Hepatocyte (in vitro differentiated cells): ENCODE results near the gene GAS2. TPM values are rescaled to one million over a fixed set of nuclear protein-coding genes. Genes with fewer than 3 reads are reported as not detected.

Experiments
- DNase-seq: peaks from one replicate; pipeline ENCODE4 v3.0.0-alpha.2; 2016; ENCODE audit warnings: low spot score
- H2AFZ ChIP-seq: fragments of 200-600 bp; sonication (generic); 2 replicates; pipeline ENCODE4 v1.6.0; 2016; ENCODE audit warnings: antibody characterized with exemption, mild to moderate bottlenecking
- H3K27ac ChIP-seq: fragments of 200-600 bp; sonication (generic); 2 replicates; pipeline ENCODE4 v1.5.1; 2016; ENCODE audit warnings: mild to moderate bottlenecking
- H3K27me3 ChIP-seq: fragments of 200-600 bp; sonication (generic); 2 replicates; pipeline ENCODE4 v1.6.1; 2016
- H3K36me3 ChIP-seq: fragments of 200-600 bp; sonication (generic); replicated peaks from 2 replicates; pipeline ENCODE4 v1.5.1; 2016; ENCODE audit warnings: low read depth; ENCODE audit not compliant: insufficient read depth
- H3K4me1 ChIP-seq: fragments of 200-600 bp; sonication (generic); 2 replicates; pipeline ENCODE4 v1.5.1; 2016; ENCODE audit warnings: mild to moderate bottlenecking, moderate library complexity; ENCODE audit not compliant: insufficient read depth
- H3K4me2 ChIP-seq: fragments of 200-600 bp; sonication (generic); 2 replicates; pipeline ENCODE4 v1.6.0; 2016
- H3K4me3 ChIP-seq: fragments of 200-600 bp; sonication (generic); 2 replicates; pipeline ENCODE4 v1.5.1; 2016; ENCODE audit warnings: mild to moderate bottlenecking
- H3K79me2 ChIP-seq: fragments of 200-600 bp; sonication (generic); 2 replicates; pipeline ENCODE4 v1.6.0; 2017; ENCODE audit warnings: mild to moderate bottlenecking
- H3K9me2 ChIP-seq: fragments of 200-600 bp; sonication (generic); replicated peaks from 2 replicates; pipeline ENCODE4 v1.6.0; 2017; ENCODE audit warnings: mild to moderate bottlenecking; ENCODE audit not compliant: insufficient read depth
- H3K9me3 ChIP-seq: fragments of 200-600 bp; sonication (generic); 2 replicates; pipeline ENCODE4 v1.5.1; 2016; ENCODE audit warnings: low read depth, mild to moderate bottlenecking
- H4K20me1 ChIP-seq: fragments of 200-600 bp; sonication (generic); 2 replicates; pipeline ENCODE4 v1.6.0; 2016; ENCODE audit warnings: mild to moderate bottlenecking; ENCODE audit not compliant: insufficient read depth, poor library complexity, severe bottlenecking
- EZH2 ChIP-seq: fragments of 200-600 bp; sonication (generic); IDR thresholded peaks from 2 replicates; pipeline ENCODE4 v1.6.1; 2016; ENCODE audit warnings: antibody characterized with exemption, mild to moderate bottlenecking, borderline replicate concordance
- EZH2phosphoT487 ChIP-seq: fragments of 200-600 bp; sonication (generic); IDR thresholded peaks from one replicate; pipeline ENCODE4 v1.6.1; 2018; ENCODE audit warnings: antibody characterized with exemption, mild to moderate bottlenecking, low read depth, moderate library complexity; ENCODE audit not compliant: unreplicated experiment, severe bottlenecking
- WGBS: methylation state at CpG from one replicate; pipeline ENCODE4 v1.1.6; 2016; ENCODE audit warnings: low lambda C conversion rate; ENCODE audit errors: missing lambda C conversion rate; 5-methylcytosine and 5-hydroxymethylcytosine counted together
- polyA plus RNA-seq: library from polyadenylated mRNA; unstranded; fragments of >200 nt; fragmentation: Nextera tagmentation; extraction: Ambion mirVana; gene quantifications from 2 replicates; pipeline ENCODE4 v1.2.1, GENCODE V29; 2016
- total RNA-seq: library from RNA; depleted of rRNA; stranded (reverse); fragments of >200 nt; gene quantifications from 2 replicates; pipeline ENCODE4 v1.2.3, GENCODE V29; 2014
- TF ChIP-seq, protein P1 (sequence below): fragments of 200-600 bp; sonication (generic); IDR thresholded peaks from 2 replicates; pipeline ENCODE4 v1.5.1; 2016; ENCODE audit warnings: antibody characterized with exemption, mild to moderate bottlenecking; ENCODE audit not compliant: poor library complexity

The GAS2 gene
- total and polyA plus RNA-seq, 2 experiments from 2014 or later: 13.3 to 37.0 TPM

DNA sequence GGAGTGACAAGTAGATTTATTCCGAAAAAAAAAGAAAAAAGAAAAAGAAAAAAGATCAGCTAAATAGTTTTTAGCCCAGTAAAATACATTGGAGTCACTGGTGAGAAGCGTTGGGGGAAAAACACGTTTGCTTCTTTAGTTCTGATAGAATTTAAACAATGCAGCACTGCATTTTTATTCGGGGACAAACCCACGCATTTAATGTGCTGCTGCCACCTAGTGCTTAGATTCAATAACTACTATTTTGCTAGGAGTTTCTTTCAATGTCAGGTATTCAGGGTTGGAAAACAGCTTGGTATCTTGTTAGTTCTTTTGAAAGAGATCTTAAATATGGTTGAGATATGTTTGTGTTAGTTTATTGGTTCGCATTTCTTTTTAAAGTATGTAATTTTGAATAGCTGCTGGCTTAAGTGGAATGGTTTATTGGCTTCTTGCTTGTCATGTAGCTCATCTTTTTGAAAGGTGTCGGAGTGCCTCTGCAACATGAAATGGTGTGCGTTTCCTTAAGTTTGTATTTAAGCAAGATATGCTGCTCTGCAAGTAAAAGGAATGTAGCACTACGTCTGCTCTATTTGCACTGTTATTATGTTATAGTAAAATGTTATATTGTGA is 121.2 kb downstream of the GAS2 start:
- H3K4me2 ChIP-seq: no peak overlapping the region
- 26% methylated on average over 9 of the region's 9 CpGs for WGBS

DNA sequence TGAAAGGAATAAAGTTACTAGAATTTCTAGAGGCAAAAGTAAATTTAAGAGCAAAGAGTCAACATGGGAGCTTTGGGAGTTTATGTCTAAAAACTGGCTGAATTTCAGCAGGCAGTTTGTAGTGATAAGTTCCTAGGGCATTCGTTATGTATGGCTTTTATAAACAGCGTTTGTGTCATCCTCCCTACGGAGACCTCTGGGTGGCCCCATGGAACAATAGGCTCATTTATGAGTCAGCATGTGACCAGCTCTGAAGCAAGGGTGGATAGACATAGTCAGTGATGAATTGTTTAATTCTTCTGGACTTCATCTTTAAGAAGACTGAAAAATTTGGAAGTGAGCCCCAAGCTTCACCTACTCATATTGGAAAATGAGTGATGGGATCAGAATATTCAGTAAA is 126.1 kb downstream of the GAS2 start:
- H3K27me3 ChIP-seq: no peaks in the 10 kb centered on the region
- no peak overlapping the region for H3K4me2 ChIP-seq
- H3K4me3 ChIP-seq: no peak overlapping the region
- no peaks in the 10 kb centered on the region for H4K20me1 ChIP-seq
- H3K79me2 ChIP-seq: no peaks in the 10 kb centered on the region
- WGBS: 23% methylated on average over 3 of the region's 3 CpGs
- peak; percentile 16 for DNase-seq
- H3K9me2 ChIP-seq: no peaks in the 10 kb centered on the region
- H3K27ac ChIP-seq: no peak overlapping the region
- no peaks in the 10 kb centered on the region for H3K9me3 ChIP-seq
- H3K36me3 ChIP-seq: no peaks in the 10 kb centered on the region
- no peak overlapping the region for H2AFZ ChIP-seq
- no peaks in the 10 kb centered on the region for H3K4me1 ChIP-seq
- TF ChIP-seq EZH2: no peak
- TF ChIP-seq, protein P1, sequence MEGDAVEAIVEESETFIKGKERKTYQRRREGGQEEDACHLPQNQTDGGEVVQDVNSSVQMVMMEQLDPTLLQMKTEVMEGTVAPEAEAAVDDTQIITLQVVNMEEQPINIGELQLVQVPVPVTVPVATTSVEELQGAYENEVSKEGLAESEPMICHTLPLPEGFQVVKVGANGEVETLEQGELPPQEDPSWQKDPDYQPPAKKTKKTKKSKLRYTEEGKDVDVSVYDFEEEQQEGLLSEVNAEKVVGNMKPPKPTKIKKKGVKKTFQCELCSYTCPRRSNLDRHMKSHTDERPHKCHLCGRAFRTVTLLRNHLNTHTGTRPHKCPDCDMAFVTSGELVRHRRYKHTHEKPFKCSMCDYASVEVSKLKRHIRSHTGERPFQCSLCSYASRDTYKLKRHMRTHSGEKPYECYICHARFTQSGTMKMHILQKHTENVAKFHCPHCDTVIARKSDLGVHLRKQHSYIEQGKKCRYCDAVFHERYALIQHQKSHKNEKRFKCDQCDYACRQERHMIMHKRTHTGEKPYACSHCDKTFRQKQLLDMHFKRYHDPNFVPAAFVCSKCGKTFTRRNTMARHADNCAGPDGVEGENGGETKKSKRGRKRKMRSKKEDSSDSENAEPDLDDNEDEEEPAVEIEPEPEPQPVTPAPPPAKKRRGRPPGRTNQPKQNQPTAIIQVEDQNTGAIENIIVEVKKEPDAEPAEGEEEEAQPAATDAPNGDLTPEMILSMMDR: no peak
- no peak for TF ChIP-seq EZH2phosphoT487

More for the DNA sequence above, 121.2 kb downstream of the GAS2 start:
- no peaks in the 10 kb centered on the region for H3K36me3 ChIP-seq
- TF ChIP-seq EZH2phosphoT487: no peak
- TF ChIP-seq, protein P1: peak; percentile 78
- no peaks in the 10 kb centered on the region for H3K79me2 ChIP-seq
- no peaks in the 10 kb centered on the region for H4K20me1 ChIP-seq
- DNase-seq: peak; percentile 69
- no peaks in the 10 kb centered on the region for H3K27me3 ChIP-seq
- no peaks in the 10 kb centered on the region for H3K4me1 ChIP-seq
- H3K4me3 ChIP-seq: no peak overlapping the region
- no peak overlapping the region for H3K27ac ChIP-seq
- no peaks in the 10 kb centered on the region for H3K9me2 ChIP-seq
- no peak overlapping the region for H2AFZ ChIP-seq
- H3K9me3 ChIP-seq: no peaks in the 10 kb centered on the region

DNA sequence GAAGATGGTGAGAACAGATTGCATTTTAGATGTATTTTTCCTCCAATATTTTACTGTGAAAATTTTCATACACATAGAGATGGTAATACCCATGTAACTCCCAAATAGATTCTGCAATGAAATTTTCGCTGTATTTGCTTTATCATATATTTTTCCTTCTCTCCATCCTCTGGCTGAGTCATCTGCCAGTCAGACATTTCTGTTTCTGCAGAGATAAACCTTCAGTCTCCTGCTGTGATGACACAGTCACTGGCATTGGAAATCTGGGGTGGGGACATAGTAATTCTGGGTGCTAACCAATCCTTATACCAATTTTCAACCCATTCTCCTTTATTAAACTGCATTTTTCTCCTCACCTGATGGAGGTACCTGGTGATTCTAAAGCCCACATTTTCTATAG is 129.5 kb downstream of the GAS2 start:
- H3K4me2 ChIP-seq: no peak overlapping the region
- no peaks in the 10 kb centered on the region for H3K9me2 ChIP-seq
- no peaks in the 10 kb centered on the region for H3K36me3 ChIP-seq
- H3K4me1 ChIP-seq: no peaks in the 10 kb centered on the region
- H4K20me1 ChIP-seq: no peaks in the 10 kb centered on the region
- no peaks in the 10 kb centered on the region for H3K79me2 ChIP-seq
- H3K4me3 ChIP-seq: no peak overlapping the region
- H2AFZ ChIP-seq: no peak overlapping the region
- no peaks in the 10 kb centered on the region for H3K9me3 ChIP-seq
- H3K27ac ChIP-seq: no peak overlapping the region
- no peak for DNase-seq
- TF ChIP-seq EZH2 (no peak), EZH2phosphoT487 (no peak)
- TF ChIP-seq, protein P1: no peak
- H3K27me3 ChIP-seq: no peaks in the 10 kb centered on the region
- WGBS: 36% methylated on average over 1 of the region's 1 CpG

DNA sequence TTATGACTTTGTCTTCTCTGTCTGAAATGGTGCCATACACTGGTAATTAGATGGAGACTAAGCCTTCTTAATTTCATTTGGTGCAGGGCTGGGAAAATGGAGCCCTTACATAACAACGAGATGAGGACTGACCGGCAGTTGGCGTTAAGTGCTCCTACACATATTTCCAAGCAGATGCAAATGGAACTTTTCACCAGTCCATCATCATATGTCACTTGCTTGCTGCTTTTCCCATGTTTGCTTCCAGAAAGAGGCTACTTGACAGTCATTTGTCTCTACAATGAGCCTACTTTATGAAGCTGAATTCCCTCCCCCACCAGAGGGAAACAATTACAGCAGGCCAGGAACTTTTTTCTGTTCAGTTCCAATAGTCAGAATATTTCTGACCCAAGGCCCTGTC is 130.6 kb downstream of the GAS2 start:
- Histone ChIP-seq H3K27ac (no peak overlapping the region), H4K20me1 (no peaks in the 10 kb centered on the region), H3K4me2 (no peak overlapping the region), H3K4me1 (no peaks in the 10 kb centered on the region), H3K9me2 (no peaks in the 10 kb centered on the region), H3K9me3 (no peaks in the 10 kb centered on the region), H3K27me3 (no peaks in the 10 kb centered on the region), H2AFZ (no peak overlapping the region), H3K79me2 (no peaks in the 10 kb centered on the region), H3K4me3 (no peak overlapping the region), H3K36me3 (no peaks in the 10 kb centered on the region)
- TF ChIP-seq EZH2 (no peak), EZH2phosphoT487 (no peak)
- TF ChIP-seq, protein P1: no peak
- WGBS: 91% methylated on average over 3 of the region's 3 CpGs
- DNase-seq: no peak
